AG04450 (cell line): ENCODE data around the gene SH2D1A. TPM values are rescaled to one million over a fixed set of nuclear protein-coding genes. Genes with fewer than 3 reads are reported as not detected.

Source experiments
- CTCF ChIA-PET: fragments of 300-600, 350-600 bp; formaldehyde crosslinking; extraction: SDS; loops from one replicate; lab custom pipeline; 2022; ENCODE audit warnings: antibody characterized with exemption, inconsistent platforms; lab: Charles Lee
- POLR2A ChIA-PET: fragments of 350-600 bp; formaldehyde crosslinking; extraction: SDS; loops from one replicate; lab custom pipeline; 2021; ENCODE audit warnings: antibody characterized with exemption, inconsistent platforms; lab: Yijun Ruan, JAX
- DNase-seq: peaks from one replicate; pipeline ENCODE4 v3.0.0-alpha.2; 2011; ENCODE audit warnings: low read depth, low spot score
- H3K27ac ChIP-seq: one replicate; pipeline ENCODE4 v1.5.1; 2012; ENCODE audit warnings: low read depth, low read length, control low read depth
- H3K27me3 ChIP-seq: one replicate; pipeline ENCODE4 v1.6.0; 2012; ENCODE audit warnings: low read length; ENCODE audit not compliant: control insufficient read depth, insufficient read depth
- H3K4me3 ChIP-seq: 2 replicates; pipeline ENCODE4 v1.5.1; 2011; ENCODE audit warnings: mild to moderate bottlenecking, low read depth, low read length, control low read depth
- H3K9me3 ChIP-seq: 2 replicates; pipeline ENCODE4 v1.5.1; 2012; ENCODE audit warnings: low read length; ENCODE audit not compliant: control insufficient read depth, insufficient read depth
- CTCF ChIP-seq: IDR thresholded peaks from 2 replicates; pipeline ENCODE4 v1.5.1; 2011; ENCODE audit warnings: low read depth, low read length, control low read depth, inconsistent platforms
- polyA plus RNA-seq: library from polyadenylated mRNA; depleted of rRNA; stranded (reverse); fragments of >200 nt; gene quantifications from 2 replicates; pipeline ENCODE4 v1.2.3, GENCODE V29; 2011

The SH2D1A gene
- polyA plus RNA-seq, 1 experiment, result not detected

GRCh38 chrX:124388562-124388961 lies 42.2 kb downstream of the SH2D1A start:
- Histone ChIP-seq H3K27me3 (no peaks in the 10 kb centered on the region), H3K9me3 (no peaks in the 10 kb centered on the region), H3K27ac (no peak overlapping the region), H3K4me3 (no peak overlapping the region)
- POLR2A ChIA-PET, result no interaction called here
- peak; percentile 63 for TF ChIP-seq CTCF
- CTCF ChIA-PET, result interaction anchor here (1.1 kb wide), 1 partner anchor 19 kb away, joined by 3 read pairs; no protein-coding TSS in a partner anchor
- DNase-seq, result no peak

- DNase-seq, result no peak
- Histone ChIP-seq H3K27ac (no peak overlapping the region), H3K9me3 (no peaks in the 10 kb centered on the region), H3K27me3 (no peaks in the 10 kb centered on the region), H3K4me3 (no peak overlapping the region)
- TF ChIP-seq CTCF, result no peak
- ChIA-PET POLR2A (no interaction called here), CTCF (no interaction called here)
These were observed 46.4 kb downstream of the SH2D1A start for GRCh38 chrX:124392794-124393193.

- DNase-seq, result no peak
- ChIA-PET CTCF (interaction anchor here (1.2 kb wide), 1 partner anchor 14 kb away, joined by 5 read pairs; no protein-coding TSS in a partner anchor), POLR2A (no interaction called here)
- H3K9me3 ChIP-seq, result no peaks in the 10 kb centered on the region
- no peak overlapping the region for H3K4me3 ChIP-seq
- H3K27ac ChIP-seq, result no peak overlapping the region
- no peaks in the 10 kb centered on the region for H3K27me3 ChIP-seq
- no peak for TF ChIP-seq CTCF
These were observed 46.9 kb downstream of the SH2D1A start for GRCh38 chrX:124393238-124393637.

GRCh38 chrX:124393659-124394058 lies 47.3 kb downstream of the SH2D1A start:
- no peaks in the 10 kb centered on the region for H3K9me3 ChIP-seq
- H3K27ac ChIP-seq, result no peak overlapping the region
- ChIA-PET POLR2A (no interaction called here), CTCF (interaction anchor here (1.2 kb wide), 1 partner anchor 14 kb away, joined by 5 read pairs; no protein-coding TSS in a partner anchor)
- H3K4me3 ChIP-seq, result no peak overlapping the region
- H3K27me3 ChIP-seq, result no peaks in the 10 kb centered on the region
- no peak for DNase-seq
- no peak for TF ChIP-seq CTCF

- H3K27me3 ChIP-seq, result no peaks in the 10 kb centered on the region
- H3K27ac ChIP-seq, result no peak overlapping the region
- H3K9me3 ChIP-seq, result no peaks in the 10 kb centered on the region
- ChIA-PET CTCF (no interaction called here), POLR2A (no interaction called here)
- H3K4me3 ChIP-seq, result no peak overlapping the region
- TF ChIP-seq CTCF, result no peak
- DNase-seq, result no peak
These were observed 49.0 kb downstream of the SH2D1A start for GRCh38 chrX:124395145-124395880.
